Measurements from ENCODE around the gene TSPAN11.

- TF ChIP-seq SIN3A (IDR thresholded peaks at IDR 0.05; ENCODE audit: borderline replicate concordance, insufficient read depth, low read length), result no peak
- no peak for TF ChIP-seq POLR2AphosphoS5 (IDR thresholded peaks at IDR 0.05; ENCODE audit: low read depth, low read length)
- no peak for TF ChIP-seq REST (IDR thresholded peaks at IDR 0.05; ENCODE audit: insufficient read depth in 1 of 2, low read depth in 2 of 2, low read length in 2 of 2)
- no peak for TF ChIP-seq TAF1 (IDR thresholded peaks at IDR 0.05; ENCODE audit: borderline replicate concordance, insufficient read depth, low read length)
Observed at GRCh38 chr12:31037931-31038330, 111.4 kb downstream of the TSPAN11 start.
